Fibroblast of lung (primary cell): ENCODE data around the gene ODF4.

Experiments used
- EZH2 ChIP-seq: IDR thresholded peaks from 2 replicates; pipeline ENCODE4 v1.5.1; 2012; ENCODE audit warnings: low read length, control low read depth, mild to moderate bottlenecking; ENCODE audit errors: missing control alignments
- TF ChIP-seq, protein P1 (sequence below), 2 donors: IDR thresholded peaks in 1 of 2; conservative IDR thresholded peaks in 1 of 2; 1 replicate in 1 of 2; 2 replicates in 1 of 2; pipeline ENCODE4 v1.5.1; 2011 to 2012; ENCODE audit warnings: low read length in 2 of 2, control low read depth in 1 of 2, inconsistent platforms in 1 of 2, low read depth in 1 of 2, mild to moderate bottlenecking in 1 of 2

DNA sequence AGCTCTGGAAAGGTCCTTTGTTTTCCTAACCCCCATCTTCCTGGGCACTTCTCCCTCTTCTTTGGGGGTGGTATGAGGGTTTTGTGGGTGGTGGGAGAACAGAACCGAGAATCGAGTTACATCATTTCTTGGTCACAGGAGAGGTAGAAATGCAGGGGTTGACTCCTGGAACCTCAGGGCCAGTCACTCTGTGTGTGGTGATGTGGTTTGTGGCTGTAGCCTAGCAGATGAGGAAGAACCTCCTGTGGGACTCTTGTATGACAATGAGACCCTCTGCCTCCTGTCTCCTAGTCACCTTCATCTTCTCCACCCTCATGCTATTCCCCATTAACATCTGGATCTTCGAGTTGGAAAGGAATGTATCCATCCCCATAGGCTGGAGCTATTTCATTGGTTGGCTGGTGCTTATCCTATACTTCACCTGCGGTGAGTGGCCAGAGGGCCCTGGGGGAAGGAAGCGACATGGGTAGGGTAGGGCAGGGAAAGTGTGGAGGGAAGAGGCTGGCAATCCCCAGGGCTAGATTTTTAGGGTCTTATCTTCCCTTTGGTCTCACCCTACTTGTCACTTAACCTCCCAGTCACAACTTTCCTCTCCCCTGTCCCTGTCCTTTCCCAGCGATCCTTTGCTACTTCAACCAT lies 5.5 kb downstream of the ODF4 start:
- TF ChIP-seq, protein P1, sequence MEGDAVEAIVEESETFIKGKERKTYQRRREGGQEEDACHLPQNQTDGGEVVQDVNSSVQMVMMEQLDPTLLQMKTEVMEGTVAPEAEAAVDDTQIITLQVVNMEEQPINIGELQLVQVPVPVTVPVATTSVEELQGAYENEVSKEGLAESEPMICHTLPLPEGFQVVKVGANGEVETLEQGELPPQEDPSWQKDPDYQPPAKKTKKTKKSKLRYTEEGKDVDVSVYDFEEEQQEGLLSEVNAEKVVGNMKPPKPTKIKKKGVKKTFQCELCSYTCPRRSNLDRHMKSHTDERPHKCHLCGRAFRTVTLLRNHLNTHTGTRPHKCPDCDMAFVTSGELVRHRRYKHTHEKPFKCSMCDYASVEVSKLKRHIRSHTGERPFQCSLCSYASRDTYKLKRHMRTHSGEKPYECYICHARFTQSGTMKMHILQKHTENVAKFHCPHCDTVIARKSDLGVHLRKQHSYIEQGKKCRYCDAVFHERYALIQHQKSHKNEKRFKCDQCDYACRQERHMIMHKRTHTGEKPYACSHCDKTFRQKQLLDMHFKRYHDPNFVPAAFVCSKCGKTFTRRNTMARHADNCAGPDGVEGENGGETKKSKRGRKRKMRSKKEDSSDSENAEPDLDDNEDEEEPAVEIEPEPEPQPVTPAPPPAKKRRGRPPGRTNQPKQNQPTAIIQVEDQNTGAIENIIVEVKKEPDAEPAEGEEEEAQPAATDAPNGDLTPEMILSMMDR (conservative IDR thresholded peaks at IDR 0.05 in 1 of 2, IDR thresholded peaks at IDR 0.05 in 1 of 2; ENCODE audit: low read depth in 1 of 2, low read length in 2 of 2): no peak
- TF ChIP-seq EZH2: no peak
